ENCODE data around the gene CACNB2.

- no peak for TF ChIP-seq GATA3 (IDR thresholded peaks at IDR 0.05; ENCODE audit: low read depth, low read length)
- TF ChIP-seq GATA2 (IDR thresholded peaks at IDR 0.05; ENCODE audit: low read depth, low read length): no peak
These were observed 361.4 kb downstream of the CACNB2 start for GRCh38 chr10:18501629-18502028.

Data from SH-SY5Y (cell line).